ENCODE results near the gene CDK13.
A peak's percentile ranks its signal among the peaks of the same experiment; 100 is the strongest.

CDK13 gene

DNA sequence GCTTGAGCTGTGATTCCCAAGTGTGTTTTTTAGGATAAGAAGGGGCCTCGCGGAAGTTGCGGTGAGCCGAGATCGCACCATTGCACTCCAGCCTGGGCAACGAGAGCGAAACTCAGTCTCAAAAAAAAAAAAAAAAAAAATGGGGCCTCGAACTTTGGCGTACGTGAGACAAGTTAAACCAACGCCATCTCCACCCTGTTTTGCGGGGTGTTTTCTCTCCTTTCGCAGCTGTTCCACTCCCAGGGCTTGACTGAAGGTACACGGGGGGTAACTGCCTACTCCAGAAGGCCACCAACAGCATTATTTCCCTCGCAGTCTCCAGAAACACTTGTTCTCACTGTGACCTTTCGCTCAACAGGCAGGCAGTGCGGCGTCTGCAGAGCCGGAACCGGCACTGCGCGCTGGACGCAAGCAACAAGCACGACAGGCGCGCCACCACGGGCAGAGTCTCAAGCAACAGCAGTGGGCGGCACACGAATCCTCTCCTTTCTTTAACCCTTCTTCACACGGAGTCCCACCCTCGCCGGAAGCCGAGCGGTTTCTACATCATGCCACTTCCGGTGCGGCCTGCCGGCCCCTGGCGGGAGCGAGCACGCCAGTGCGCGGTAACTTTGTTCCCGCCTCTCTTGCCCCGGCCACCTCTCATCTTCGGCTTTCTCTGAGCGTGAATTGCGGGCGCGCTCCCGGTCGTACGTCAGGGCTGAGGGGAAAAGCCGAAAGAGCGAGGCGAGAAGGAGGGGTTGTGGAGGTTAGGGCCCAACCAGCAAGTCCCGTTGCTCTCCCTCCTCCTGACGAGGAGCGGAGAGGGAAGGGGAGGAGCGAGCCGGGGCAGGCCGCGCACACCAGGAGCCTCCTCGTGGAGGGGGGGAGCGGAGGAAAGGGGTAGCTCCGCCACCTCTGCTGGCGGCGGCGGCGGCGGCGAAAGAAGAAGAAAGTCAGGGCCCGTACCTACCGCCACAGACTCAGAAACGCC, 814 bp upstream of the CDK13 start:
- peak; percentile 96 for DNase-seq (ENCODE audit: low read depth)

GRCh38 chr7:39950473-39951225, 593 bp downstream of the CDK13 start:
- DNase-seq (ENCODE audit: low read depth) = peak; percentile 8

- peak; percentile 32 for DNase-seq (ENCODE audit: low read depth)
Observed at GRCh38 chr7:39951226-39952194, 1.5 kb downstream of the CDK13 start.

GRCh38 chr7:39952374-39952773, 2.3 kb downstream of the CDK13 start:
- no peak for DNase-seq (ENCODE audit: low read depth)

DNA sequence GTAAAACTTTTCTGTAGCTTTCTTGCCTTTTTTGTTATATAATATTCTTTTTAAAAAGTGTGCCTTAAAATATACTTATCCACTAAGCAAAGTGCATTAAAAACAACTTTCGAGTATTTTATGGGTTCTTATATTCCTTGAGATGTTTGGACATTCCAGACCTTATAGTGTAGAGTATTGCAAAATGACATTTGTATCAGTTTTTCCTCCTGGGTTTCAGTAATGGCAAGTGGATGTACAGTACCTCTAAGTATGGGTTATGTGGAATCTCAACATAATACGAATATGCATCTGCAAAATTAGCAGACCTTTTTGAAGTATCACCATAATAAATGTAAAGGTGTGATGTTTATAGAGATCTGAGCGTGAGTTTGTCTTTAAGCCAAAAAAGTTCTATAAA, 2.7 kb downstream of the CDK13 start:
- DNase-seq (ENCODE audit: low read depth) = no peak

- DNase-seq (ENCODE audit: low read depth) = no peak
Observed at GRCh38 chr7:39954694-39955093, 4.6 kb downstream of the CDK13 start.

DNA sequence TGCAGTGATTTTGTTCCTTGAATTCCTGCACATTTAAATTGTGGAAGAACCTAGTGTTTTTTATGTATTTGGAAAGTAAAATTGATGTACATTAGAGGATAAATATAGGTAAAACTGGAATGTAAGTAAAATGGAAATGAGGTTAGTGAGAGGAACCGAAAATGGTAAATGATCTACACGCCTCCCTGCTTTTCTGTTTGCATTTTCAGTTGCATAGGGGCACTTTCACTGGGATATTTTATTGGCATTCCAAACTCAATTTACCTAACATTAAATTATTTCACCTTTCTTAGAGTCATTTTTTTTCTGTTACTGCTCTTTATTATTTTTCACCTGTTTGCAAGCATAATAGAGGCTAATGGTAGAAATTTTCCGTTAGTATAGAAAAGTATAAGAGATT, 8.0 kb downstream of the CDK13 start:
- no peak for DNase-seq (ENCODE audit: low read depth)

GRCh38 chr7:39967406-39968161, 17.5 kb downstream of the CDK13 start:
- DNase-seq (ENCODE audit: low read depth) = no peak

DNA sequence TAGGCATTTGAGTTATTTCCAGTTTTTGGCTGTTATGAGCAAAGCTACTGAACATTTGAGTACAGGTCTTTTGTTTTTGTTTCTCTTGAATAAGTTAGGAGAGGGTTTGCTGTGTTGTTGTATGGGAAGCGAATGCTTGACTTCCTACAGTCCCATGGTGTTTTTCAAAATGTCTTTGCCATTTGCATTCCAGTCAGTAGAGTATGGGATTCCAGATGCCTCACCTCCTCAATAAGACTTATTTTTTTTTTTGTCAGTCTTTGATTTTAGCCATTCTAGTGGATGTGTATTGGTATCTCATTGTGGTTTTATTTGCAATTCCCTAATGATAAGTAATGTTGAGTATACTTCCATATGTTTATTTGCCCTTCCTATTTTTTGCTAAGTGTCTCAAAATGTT, 19.4 kb downstream of the CDK13 start:
- DNase-seq (ENCODE audit: low read depth) = no peak

DNA sequence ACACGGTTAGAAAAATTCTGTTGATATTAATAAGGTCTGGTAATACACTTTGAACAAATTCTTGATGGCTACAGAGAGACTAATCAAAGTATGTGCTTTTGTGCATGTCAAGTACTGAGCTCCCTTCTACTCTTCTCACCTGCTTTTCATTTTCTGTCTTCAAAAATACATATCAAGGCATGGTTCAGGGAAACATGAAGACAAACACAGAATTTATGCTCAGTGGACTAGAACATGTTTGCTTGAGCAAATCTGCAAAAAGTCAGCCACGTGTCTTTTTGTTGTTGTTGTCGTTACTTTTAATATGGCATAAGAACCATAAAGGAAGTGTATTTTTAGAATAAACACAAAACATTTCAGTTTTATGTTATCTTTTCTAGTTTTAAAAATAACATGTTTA, 21.9 kb downstream of the CDK13 start:
- no peak for DNase-seq (ENCODE audit: low read depth)

- DNase-seq (ENCODE audit: low read depth) = no peak
Observed at GRCh38 chr7:39973801-39974200, 23.7 kb downstream of the CDK13 start.

- no peak for DNase-seq (ENCODE audit: low read depth)
Observed at GRCh38 chr7:39978230-39978934, 28.3 kb downstream of the CDK13 start.

DNA sequence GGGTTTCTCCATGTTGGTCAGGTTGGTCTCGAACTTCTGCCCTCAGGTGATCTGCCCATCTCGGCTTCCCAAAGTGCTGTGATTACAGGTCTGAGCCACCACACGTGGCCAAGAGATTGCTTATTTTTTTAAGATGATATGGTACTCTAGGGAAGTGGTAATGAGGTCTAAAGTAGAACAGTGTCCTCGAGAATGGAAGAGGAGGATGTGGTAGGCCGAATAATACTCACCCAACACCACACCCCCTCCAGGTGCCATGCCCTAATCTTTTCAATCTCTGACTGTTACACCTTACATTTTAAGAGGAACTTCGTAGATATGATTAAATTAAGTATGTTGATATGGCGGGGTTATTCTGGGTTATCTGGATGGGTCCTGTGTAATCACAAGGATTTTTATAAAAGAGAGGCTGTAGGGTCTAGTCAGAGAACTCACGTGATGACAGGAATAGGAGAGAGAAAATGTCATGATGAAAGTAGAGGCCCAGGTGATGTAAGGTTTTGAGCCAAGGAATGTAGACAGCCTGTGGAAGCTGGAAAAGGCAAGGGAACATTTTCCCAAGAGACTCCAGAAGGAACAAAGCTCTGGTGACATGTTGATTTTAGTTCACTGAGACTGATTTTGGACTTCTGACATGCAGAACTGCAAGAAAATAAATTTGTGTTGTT, 29.5 kb downstream of the CDK13 start:
- no peak for DNase-seq (ENCODE audit: low read depth)

- no peak for DNase-seq (ENCODE audit: low read depth)
Observed at GRCh38 chr7:39985398-39985918, 35.4 kb downstream of the CDK13 start.

DNA sequence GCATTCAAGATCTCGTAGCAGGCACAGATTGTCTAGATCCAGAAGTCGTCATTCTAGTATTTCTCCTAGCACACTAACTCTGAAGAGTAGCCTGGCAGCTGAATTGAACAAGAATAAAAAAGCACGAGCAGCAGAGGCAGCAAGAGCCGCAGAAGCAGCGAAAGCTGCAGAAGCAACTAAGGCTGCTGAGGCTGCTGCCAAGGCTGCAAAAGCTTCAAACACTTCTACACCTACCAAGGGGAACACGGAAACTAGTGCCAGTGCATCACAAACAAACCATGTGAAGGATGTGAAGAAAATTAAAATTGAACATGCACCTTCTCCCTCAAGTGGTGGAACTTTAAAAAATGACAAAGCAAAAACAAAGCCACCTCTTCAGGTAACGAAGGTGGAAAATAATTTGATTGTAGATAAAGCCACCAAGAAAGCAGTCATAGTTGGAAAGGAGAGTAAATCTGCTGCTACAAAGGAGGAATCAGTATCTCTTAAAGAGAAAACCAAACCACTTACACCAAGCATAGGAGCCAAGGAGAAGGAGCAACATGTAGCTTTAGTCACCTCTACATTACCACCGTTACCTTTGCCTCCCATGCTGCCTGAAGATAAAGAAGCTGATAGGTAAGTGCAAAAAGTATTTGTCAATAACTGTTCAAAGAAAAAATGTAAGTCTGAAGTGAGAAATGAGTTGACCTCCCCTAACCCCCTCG, 37.7 kb downstream of the CDK13 start:
- DNase-seq (ENCODE audit: low read depth) = no peak

GRCh38 chr7:40000734-40001315, 50.8 kb downstream of the CDK13 start:
- DNase-seq (ENCODE audit: low read depth) = no peak

DNA sequence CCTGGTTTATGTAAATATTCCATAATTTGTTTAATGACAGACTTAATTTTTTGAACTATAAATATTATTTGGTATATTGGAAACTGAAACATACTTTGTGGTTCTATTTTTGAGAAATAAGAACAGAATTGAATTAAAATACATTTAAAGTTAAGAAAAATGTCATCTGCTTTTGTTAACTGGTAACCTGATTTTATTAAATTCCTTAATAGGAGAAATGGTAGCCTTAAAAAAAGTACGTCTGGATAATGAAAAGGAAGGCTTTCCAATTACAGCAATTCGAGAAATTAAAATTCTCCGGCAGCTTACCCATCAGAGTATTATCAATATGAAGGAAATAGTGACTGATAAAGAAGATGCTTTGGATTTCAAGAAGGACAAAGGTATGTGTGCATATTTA, 51.6 kb downstream of the CDK13 start:
- no peak for DNase-seq (ENCODE audit: low read depth)

DNA sequence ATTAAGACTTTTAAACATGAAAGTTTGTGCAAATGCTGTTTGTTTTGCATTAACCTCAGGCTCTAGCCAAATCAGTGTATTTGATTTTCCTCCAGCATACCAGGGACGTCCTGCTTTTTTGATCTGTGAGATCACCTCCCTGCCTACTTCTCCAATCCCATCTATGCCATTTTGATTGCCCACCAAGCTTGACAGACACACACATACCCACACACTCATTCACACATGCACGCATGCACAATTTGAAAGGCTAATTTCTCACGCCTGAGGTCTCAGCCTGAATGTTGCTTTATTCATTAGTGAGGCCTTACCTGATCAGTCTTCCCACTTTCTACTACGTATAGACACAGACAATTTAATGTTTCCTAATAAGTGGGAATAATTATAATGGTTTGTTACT, 53.5 kb downstream of the CDK13 start:
- DNase-seq (ENCODE audit: low read depth) = no peak

All from stimulated activated CD8-positive, alpha-beta memory T cell treated with anti-CD3 and anti-CD28 coated beads, Interleukin-15, amount 100 ng/mL, for 1 hour (primary cell).